Stimulated activated naive B cell treated with anti-CD40 and anti-IgM and Interleukin-4, amounts not matched to agents 10 μg/mL and 1 μg/mL and 100 μg/mL, for 72 hours (primary cell): ENCODE measurements around the gene CDK1.

Experiments used
- ATAC-seq, 2 donors: fragments of 150-1000 bp; cut with Tn5 transposase; replicated peaks; 2 replicates each; pipeline ENCODE4 v1.10.0; 2021; ENCODE audit warnings: moderate library complexity in 1 of 2
- DNase-seq: peaks from one replicate; pipeline ENCODE4 v3.0.0; 2021
- H3K27ac Mint-ChIP-seq: one replicate; pipeline ENCODE4 v1.8.0; 2022; ENCODE audit warnings: mild to moderate bottlenecking, mixed read lengths
- H3K27me3 Mint-ChIP-seq, 2 donors: one replicate each; pipeline ENCODE4 v1.8.0; 2022; ENCODE audit warnings: mixed read lengths in 2 of 2
- H3K36me3 Mint-ChIP-seq, 2 donors: one replicate each; pipeline ENCODE4 v1.8.0; 2022; ENCODE audit warnings: mixed read lengths in 2 of 2, mild to moderate bottlenecking in 1 of 2
- H3K4me1 Mint-ChIP-seq, 2 donors: one replicate each; pipeline ENCODE4 v1.8.0; 2022; ENCODE audit warnings: mixed read lengths in 2 of 2, mild to moderate bottlenecking in 1 of 2
- H3K4me3 Mint-ChIP-seq, 2 donors: one replicate each; pipeline ENCODE4 v1.8.0; 2022; ENCODE audit warnings: mild to moderate bottlenecking in 2 of 2, mixed read lengths in 2 of 2, moderate library complexity in 1 of 2
- H3K9me3 Mint-ChIP-seq, 2 donors: one replicate each; pipeline ENCODE4 v1.8.0; 2022; ENCODE audit warnings: mixed read lengths in 2 of 2, mild to moderate bottlenecking in 1 of 2

The CDK1 gene

GRCh38 chr10:60795465-60796202 is 17.4 kb downstream of the CDK1 start:
- Mint-ChIP-seq H3K4me1 (peaks cover 0 to 2% of the 10 kb centered on the region in 2 donors), H3K27ac (no peak overlapping the region), H3K4me3 (no peak overlapping the region), H3K27me3 (no peaks in the 10 kb centered on the region), H3K9me3 (no peaks in the 10 kb centered on the region), H3K36me3 (peaks cover 0 to 4% of the 10 kb centered on the region in 2 donors)
- ATAC-seq (no peak), DNase-seq (no peak)

DNA sequence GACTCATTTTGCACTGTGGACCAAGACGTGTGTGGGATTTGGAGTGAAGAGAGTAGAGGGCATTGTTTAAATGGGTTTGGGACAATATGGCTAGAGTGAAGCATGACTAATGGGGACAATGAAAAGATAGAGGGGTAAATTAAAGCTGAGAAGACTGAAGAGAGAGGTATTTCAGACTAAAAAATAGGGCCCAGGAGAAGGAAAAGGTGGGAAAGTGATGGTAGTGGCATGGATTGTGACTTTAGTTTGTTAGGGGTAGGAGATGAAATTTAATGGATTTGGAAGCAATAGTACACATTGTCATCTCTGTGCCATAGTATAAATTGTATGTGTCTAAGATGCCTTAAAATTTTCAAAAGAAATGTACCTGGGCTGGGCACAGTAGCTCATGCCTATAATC is 18.2 kb downstream of the CDK1 start:
- Mint-ChIP-seq H3K4me3 (no peak overlapping the region), H3K27ac (no peak overlapping the region), H3K36me3 (peaks cover 0 to 4% of the 10 kb centered on the region in 2 donors), H3K9me3 (no peaks in the 10 kb centered on the region), H3K27me3 (no peaks in the 10 kb centered on the region), H3K4me1 (no peaks in the 10 kb centered on the region)
- DNase-seq (no peak), ATAC-seq (no peak)

DNA sequence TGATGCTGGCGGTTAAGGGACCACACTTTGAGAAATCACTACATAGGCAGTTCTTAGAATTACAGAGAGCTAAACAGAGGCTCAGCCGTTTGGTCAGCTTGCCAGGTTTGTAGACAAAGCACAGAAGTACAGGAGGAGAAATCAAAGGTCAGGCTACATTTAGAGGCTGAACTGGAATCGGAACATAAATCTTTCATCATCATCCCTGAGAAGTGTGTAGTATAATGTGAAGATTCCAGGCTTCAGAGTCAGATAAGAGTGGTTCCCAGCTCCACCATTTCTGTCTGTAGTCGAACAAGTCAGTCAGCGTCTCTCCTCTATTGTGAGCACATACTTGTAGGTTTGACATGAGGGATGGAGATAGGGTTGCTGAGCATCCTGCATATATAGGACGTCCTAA is 18.9 kb downstream of the CDK1 start:
- peaks cover 0 to 4% of the 10 kb centered on the region in 2 donors for H3K36me3 Mint-ChIP-seq
- DNase-seq (no peak), ATAC-seq (no peak)
- H3K9me3 Mint-ChIP-seq: no peaks in the 10 kb centered on the region
- H3K27ac Mint-ChIP-seq: no peak overlapping the region
- H3K4me3 Mint-ChIP-seq: no peak overlapping the region
- H3K27me3 Mint-ChIP-seq: no peaks in the 10 kb centered on the region
- no peaks in the 10 kb centered on the region for H3K4me1 Mint-ChIP-seq

- ATAC-seq (no peak), DNase-seq (no peak)
- Mint-ChIP-seq H3K4me1 (no peaks in the 10 kb centered on the region), H3K4me3 (no peak overlapping the region), H3K36me3 (peaks cover 0 to 4% of the 10 kb centered on the region in 2 donors), H3K27ac (no peak overlapping the region), H3K27me3 (no peaks in the 10 kb centered on the region), H3K9me3 (no peaks in the 10 kb centered on the region)
Observed at GRCh38 chr10:60798031-60798430, 19.8 kb downstream of the CDK1 start.

DNA sequence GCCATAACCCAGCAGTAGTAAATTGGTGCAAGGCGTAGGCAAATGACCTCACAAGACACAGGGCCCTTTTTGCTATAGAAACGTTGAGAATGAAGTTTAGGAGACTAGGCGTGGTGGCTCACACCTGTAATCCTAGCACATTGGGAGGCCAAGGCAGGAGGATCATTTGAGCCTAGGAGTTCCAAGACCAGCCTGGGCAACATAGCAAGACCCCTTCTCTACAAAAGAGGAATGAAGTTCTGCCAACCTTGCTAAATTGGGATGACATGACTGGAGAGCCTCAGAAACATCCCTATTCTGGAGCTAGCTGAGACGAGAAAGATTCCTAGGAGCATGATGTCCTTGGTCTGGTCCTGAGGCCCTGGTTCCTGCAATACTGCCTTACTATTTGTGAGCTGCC is 20.6 kb downstream of the CDK1 start:
- no peak for DNase-seq
- Mint-ChIP-seq H3K27me3 (no peaks in the 10 kb centered on the region), H3K36me3 (peaks cover 0 to 4% of the 10 kb centered on the region in 2 donors), H3K27ac (no peak overlapping the region), H3K9me3 (no peaks in the 10 kb centered on the region), H3K4me3 (no peak overlapping the region), H3K4me1 (no peaks in the 10 kb centered on the region)
- no peak for ATAC-seq

DNA sequence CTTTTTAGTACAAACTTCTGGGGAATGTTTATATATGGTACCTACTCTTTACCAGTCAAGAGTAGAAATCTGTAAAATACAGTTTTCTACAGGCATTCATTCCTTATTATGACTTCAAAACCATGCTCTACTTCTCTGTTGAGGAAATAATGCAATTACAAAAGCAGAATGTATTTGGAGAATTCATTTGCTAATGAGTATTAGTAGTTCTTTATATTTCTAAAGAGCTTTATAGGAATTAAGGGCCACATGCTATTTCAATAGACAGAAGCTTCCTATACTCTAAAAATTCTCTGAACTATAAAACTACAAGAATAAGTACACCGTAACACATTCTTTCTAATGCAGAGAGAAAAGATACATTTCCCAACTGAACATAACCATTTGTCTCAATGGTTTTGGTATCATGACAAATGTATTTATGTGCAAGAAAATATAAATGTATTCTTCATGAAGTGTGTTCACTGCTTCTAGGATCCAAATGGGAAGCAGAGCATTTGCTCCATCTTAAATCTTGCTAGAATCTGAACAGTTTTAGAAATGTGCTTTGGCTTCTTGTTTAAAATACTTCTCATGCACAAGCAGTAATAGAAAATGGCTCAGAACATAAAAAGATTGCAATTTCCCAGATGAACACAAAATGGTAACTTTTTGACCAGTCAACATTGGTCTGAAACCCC is 21.8 kb downstream of the CDK1 start:
- DNase-seq (no peak), ATAC-seq (no peak)
- H3K27me3 Mint-ChIP-seq: no peaks in the 10 kb centered on the region
- H3K36me3 Mint-ChIP-seq: peaks cover 0 to 2% of the 10 kb centered on the region in 2 donors
- no peak overlapping the region for H3K27ac Mint-ChIP-seq
- H3K9me3 Mint-ChIP-seq: no peaks in the 10 kb centered on the region
- H3K4me3 Mint-ChIP-seq: no peak overlapping the region
- H3K4me1 Mint-ChIP-seq: no peaks in the 10 kb centered on the region

- no peak overlapping the region for H3K27ac Mint-ChIP-seq
- no peak for DNase-seq
- no peak overlapping the region for H3K4me3 Mint-ChIP-seq
- H3K4me1 Mint-ChIP-seq: no peaks in the 10 kb centered on the region
- H3K27me3 Mint-ChIP-seq: no peaks in the 10 kb centered on the region
- peaks cover 0 to 2% of the 10 kb centered on the region in 2 donors for H3K36me3 Mint-ChIP-seq
- no peak for ATAC-seq
- no peaks in the 10 kb centered on the region for H3K9me3 Mint-ChIP-seq
Observed at GRCh38 chr10:60800918-60801317, 22.6 kb downstream of the CDK1 start.

- no peaks in the 10 kb centered on the region for H3K9me3 Mint-ChIP-seq
- ATAC-seq (no peak), DNase-seq (no peak)
- H3K4me3 Mint-ChIP-seq: no peak overlapping the region
- no peaks in the 10 kb centered on the region for H3K4me1 Mint-ChIP-seq
- H3K27me3 Mint-ChIP-seq: no peaks in the 10 kb centered on the region
- peaks cover 0 to 2% of the 10 kb centered on the region in 2 donors for H3K36me3 Mint-ChIP-seq
- H3K27ac Mint-ChIP-seq: no peak overlapping the region
Observed at GRCh38 chr10:60801522-60801921, 23.2 kb downstream of the CDK1 start.

- no peaks in the 10 kb centered on the region for H3K9me3 Mint-ChIP-seq
- no peak for DNase-seq
- no peaks in the 10 kb centered on the region for H3K4me1 Mint-ChIP-seq
- H3K36me3 Mint-ChIP-seq: no peaks in the 10 kb centered on the region
- H3K27ac Mint-ChIP-seq: no peak overlapping the region
- no peaks in the 10 kb centered on the region for H3K27me3 Mint-ChIP-seq
- no peak for ATAC-seq
- H3K4me3 Mint-ChIP-seq: no peak overlapping the region
Observed at GRCh38 chr10:60803433-60803832, 25.2 kb downstream of the CDK1 start.

DNA sequence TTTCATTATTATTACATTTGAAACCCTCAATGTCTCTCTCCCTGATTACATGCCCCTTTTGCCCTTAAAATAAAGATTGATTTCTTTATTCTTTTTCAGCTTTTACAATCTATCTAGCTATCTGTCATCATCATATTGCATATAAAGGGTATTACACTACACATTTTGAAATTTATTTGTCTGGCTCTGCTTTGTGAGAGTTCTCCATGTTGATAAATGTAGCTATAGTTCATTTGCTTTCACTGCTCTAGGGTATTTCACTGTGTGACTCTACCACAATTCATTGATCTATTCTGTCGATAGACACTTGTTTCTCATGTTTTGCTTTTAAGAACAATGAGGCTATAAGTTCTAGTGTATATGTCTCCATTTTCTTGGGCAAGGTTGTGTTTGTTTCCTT is 25.6 kb downstream of the CDK1 start:
- DNase-seq: no peak
- Mint-ChIP-seq H3K4me3 (no peak overlapping the region), H3K4me1 (no peaks in the 10 kb centered on the region), H3K27ac (no peak overlapping the region), H3K9me3 (no peaks in the 10 kb centered on the region), H3K27me3 (no peaks in the 10 kb centered on the region), H3K36me3 (no peaks in the 10 kb centered on the region)
- ATAC-seq: no peak

GRCh38 chr10:60806921-60807320 is 28.6 kb downstream of the CDK1 start:
- Mint-ChIP-seq H3K4me1 (no peaks in the 10 kb centered on the region), H3K27ac (no peak overlapping the region), H3K36me3 (no peaks in the 10 kb centered on the region), H3K27me3 (no peaks in the 10 kb centered on the region), H3K9me3 (no peaks in the 10 kb centered on the region), H3K4me3 (no peak overlapping the region)
- ATAC-seq: no peak
- no peak for DNase-seq

DNA sequence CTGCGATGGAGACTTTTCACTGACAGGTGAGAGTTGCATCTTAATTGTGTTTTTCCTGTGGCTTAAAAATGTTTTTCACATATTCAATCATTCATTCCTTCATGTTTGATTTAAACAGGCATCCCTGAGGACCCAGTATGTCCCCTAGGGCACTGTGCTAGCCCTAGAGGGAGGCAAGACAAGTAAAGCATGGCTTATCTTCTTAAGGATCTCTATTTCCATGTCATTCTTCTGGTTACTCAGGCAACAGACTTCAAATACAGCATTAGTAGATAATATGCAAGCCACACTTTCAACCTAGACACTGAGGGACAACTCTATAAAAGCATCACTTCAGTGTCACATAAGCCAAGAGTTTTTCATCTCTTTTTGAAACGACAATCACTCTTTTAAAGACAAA is 29.2 kb downstream of the CDK1 start:
- DNase-seq: no peak
- Mint-ChIP-seq H3K4me1 (no peaks in the 10 kb centered on the region), H3K27me3 (no peaks in the 10 kb centered on the region), H3K36me3 (no peaks in the 10 kb centered on the region), H3K27ac (no peak overlapping the region), H3K9me3 (no peaks in the 10 kb centered on the region), H3K4me3 (no peak overlapping the region)
- ATAC-seq: no peak

- no peaks in the 10 kb centered on the region for H3K9me3 Mint-ChIP-seq
- H3K27ac Mint-ChIP-seq: no peak overlapping the region
- ATAC-seq: no peak
- H3K4me1 Mint-ChIP-seq: no peaks in the 10 kb centered on the region
- no peaks in the 10 kb centered on the region for H3K36me3 Mint-ChIP-seq
- no peak overlapping the region for H3K4me3 Mint-ChIP-seq
- DNase-seq: no peak
- H3K27me3 Mint-ChIP-seq: no peaks in the 10 kb centered on the region
Observed at GRCh38 chr10:60808036-60808435, 29.8 kb downstream of the CDK1 start.

DNA sequence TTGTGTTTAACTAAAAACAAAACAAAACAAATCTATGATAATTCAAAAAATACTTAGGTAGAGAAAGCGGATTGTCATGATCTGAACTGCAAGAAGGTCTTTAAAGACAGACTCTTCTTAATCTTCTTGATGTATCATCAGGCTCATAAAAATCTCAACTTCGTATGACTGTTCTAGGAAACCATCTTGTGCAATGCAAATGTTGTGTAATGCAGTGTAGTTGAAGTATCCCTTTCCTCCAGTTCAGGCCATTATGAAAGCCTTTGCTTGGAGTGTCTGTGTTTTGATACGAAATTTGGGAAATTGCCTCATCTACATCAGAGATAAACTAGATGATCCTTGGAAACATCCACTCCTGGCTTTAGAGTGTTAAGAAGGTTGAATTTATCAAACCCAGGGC is 30.9 kb downstream of the CDK1 start:
- H3K27ac Mint-ChIP-seq: no peak overlapping the region
- no peaks in the 10 kb centered on the region for H3K36me3 Mint-ChIP-seq
- no peaks in the 10 kb centered on the region for H3K9me3 Mint-ChIP-seq
- ATAC-seq (no peak), DNase-seq (no peak)
- H3K27me3 Mint-ChIP-seq: no peaks in the 10 kb centered on the region
- no peaks in the 10 kb centered on the region for H3K4me1 Mint-ChIP-seq
- H3K4me3 Mint-ChIP-seq: no peak overlapping the region

GRCh38 chr10:60810437-60811182 is 32.3 kb downstream of the CDK1 start:
- no peak for ATAC-seq
- no peaks in the 10 kb centered on the region for H3K9me3 Mint-ChIP-seq
- no peaks in the 10 kb centered on the region for H3K27me3 Mint-ChIP-seq
- no peak overlapping the region for H3K27ac Mint-ChIP-seq
- H3K4me3 Mint-ChIP-seq: no peak overlapping the region
- no peaks in the 10 kb centered on the region for H3K36me3 Mint-ChIP-seq
- no peak for DNase-seq
- H3K4me1 Mint-ChIP-seq: no peaks in the 10 kb centered on the region
